ENCODE data around the gene ADRA2A. TPM values are rescaled to one million over a fixed set of nuclear protein-coding genes. Genes with fewer than 3 reads are reported as not detected.

The ADRA2A gene
- total and polyA plus RNA-seq, 8 donors: 12.6 to 42.3 (median 27.1) TPM

GRCh38 chr10:111037858-111038257 is 39.0 kb upstream of the ADRA2A start:
- Histone ChIP-seq H3K27ac (no peak overlapping the region), H3K27me3 (no peaks in the 10 kb centered on the region), H3K9me3 (no peaks in the 10 kb centered on the region), H3K4me3 (no peak overlapping the region), H3K4me1 (no peaks in the 10 kb centered on the region), H3K36me3 (no peaks in the 10 kb centered on the region)
- intact Hi-C loops (cut with DNase I): no loop called here
- ATAC-seq: no peak
- DNase-seq: no peak
- no peak for TF ChIP-seq CTCF (IDR thresholded peaks at IDR 0.05)
- no peak for FAIRE-seq

DNA sequence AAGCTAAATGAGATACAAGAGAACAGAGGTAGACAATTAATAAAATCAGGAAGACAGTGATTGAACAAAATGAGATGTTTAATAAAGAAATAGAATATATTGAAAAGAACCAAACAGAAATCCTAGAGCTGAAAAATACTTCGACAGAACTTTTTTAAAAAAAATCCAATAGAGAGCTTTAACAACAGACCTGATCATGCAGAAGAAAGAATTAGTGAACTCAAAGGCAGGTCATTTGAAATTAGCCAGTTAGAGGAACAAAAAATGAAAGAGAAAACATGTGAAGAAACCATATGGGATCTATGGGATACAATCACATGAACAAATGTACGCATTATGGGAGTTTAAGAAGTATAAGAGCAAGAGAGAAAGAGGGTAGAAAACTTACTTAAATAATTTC is 37.3 kb upstream of the ADRA2A start:
- ATAC-seq (no peak), DNase-seq (no peak), FAIRE-seq (no peak)
- no peaks in the 10 kb centered on the region for H3K9me3 ChIP-seq
- no peak for TF ChIP-seq CTCF (IDR thresholded peaks at IDR 0.05)
- H3K27me3 ChIP-seq: no peaks in the 10 kb centered on the region
- no peaks in the 10 kb centered on the region for H3K4me1 ChIP-seq
- H3K4me3 ChIP-seq: no peak overlapping the region
- intact Hi-C loops (cut with DNase I): no loop called here
- WGBS, 2 donors: 65 to 78% methylated on average over 2 of the region's 2 CpGs
- H3K27ac ChIP-seq: no peak overlapping the region
- no peaks in the 10 kb centered on the region for H3K36me3 ChIP-seq

GRCh38 chr10:111057006-111057405 is 19.8 kb upstream of the ADRA2A start:
- WGBS, 2 donors: 37 to 42% methylated on average over 1 of the region's 1 CpG
- Histone ChIP-seq H3K27ac (no peak overlapping the region), H3K4me1 (no peaks in the 10 kb centered on the region), H3K36me3 (no peaks in the 10 kb centered on the region), H3K4me3 (no peak overlapping the region), H3K27me3 (no peaks in the 10 kb centered on the region), H3K9me3 (no peaks in the 10 kb centered on the region)
- intact Hi-C loops (cut with DNase I): no loop called here
- FAIRE-seq (no peak), ATAC-seq (no peak), DNase-seq (no peak)
- TF ChIP-seq CTCF (IDR thresholded peaks at IDR 0.05): no peak

DNA sequence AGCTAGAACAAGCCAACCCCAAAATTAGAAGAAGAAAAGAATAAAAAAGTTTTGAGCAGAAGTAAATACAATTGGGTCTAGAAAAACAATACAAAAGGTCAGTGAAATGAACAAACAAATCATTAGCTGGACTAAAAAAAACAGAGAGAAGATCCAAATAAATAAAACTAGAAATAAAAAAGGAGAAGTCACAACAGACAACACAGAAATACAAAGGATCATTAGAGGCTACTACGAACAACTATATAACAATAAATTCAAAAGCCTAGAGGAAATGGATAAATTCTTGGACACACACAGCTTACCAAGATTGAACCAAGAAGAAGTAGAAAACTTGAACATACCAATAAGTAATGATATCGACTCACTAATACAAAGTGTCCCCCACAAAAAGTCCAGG is 13.4 kb upstream of the ADRA2A start:
- Histone ChIP-seq H3K36me3 (no peaks in the 10 kb centered on the region), H3K4me1 (no peaks in the 10 kb centered on the region), H3K27me3 (no peaks in the 10 kb centered on the region), H3K27ac (no peak overlapping the region), H3K4me3 (no peak overlapping the region), H3K9me3 (no peaks in the 10 kb centered on the region)
- FAIRE-seq (no peak), ATAC-seq (no peak), DNase-seq (no peak)
- TF ChIP-seq CTCF (IDR thresholded peaks at IDR 0.05): no peak
- WGBS, 2 donors: 92 to 95% methylated on average over 2 of the region's 2 CpGs
- intact Hi-C loops (cut with DNase I): no loop called here

DNA sequence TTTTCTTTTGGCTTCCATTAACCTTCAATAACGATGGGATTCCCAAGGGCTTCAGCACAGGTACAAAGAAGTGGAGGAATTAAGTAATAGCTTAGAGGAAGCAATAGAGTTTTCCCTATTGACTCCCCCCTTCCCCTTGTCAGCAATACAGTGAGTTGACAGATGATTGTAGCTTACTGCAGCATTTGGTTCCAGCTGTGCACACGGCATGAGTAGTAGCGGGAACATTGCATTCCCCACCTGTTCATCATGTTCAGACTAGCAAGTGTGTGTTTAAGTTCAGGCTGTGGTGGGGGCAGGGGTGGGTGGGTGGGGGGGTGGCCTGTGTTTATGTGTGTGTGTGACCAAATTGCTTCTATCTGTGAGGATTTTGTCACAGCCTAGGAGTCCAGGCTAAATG is 4.6 kb upstream of the ADRA2A start:
- 58 to 65% methylated on average over 3 of the region's 3 CpGs for WGBS, 2 donors
- no peaks in the 10 kb centered on the region for H3K27me3 ChIP-seq
- H3K9me3 ChIP-seq: no peaks in the 10 kb centered on the region
- H3K27ac ChIP-seq: no peak overlapping the region
- DNase-seq (no peak), FAIRE-seq (no peak), ATAC-seq (no peak)
- no peak overlapping the region for H3K4me3 ChIP-seq
- H3K36me3 ChIP-seq: no peaks in the 10 kb centered on the region
- intact Hi-C loops (cut with DNase I): loop anchor here in 2 of 3 donors (10.0 kb wide), 1 partner anchor 293 kb away; no protein-coding TSS in a partner anchor
- TF ChIP-seq CTCF (IDR thresholded peaks at IDR 0.05): no peak
- H3K4me1 ChIP-seq: no peaks in the 10 kb centered on the region

All from pancreas (tissue), 10 donors.